HEK293 (cell line): ENCODE data around the gene HEATR5A.

Experiments used
- HOXC10 ChIP-seq: sonication (generic); formaldehyde crosslinking; IDR thresholded peaks from 2 replicates; pipeline ENCODE4 v1.8.1; 2023; ENCODE audit warnings: mild to moderate bottlenecking, missing genetic modification reagents
- KLF1 ChIP-seq: fragments of 450-650 bp; formaldehyde crosslinking; IDR thresholded peaks from 2 replicates; pipeline ENCODE4 v1.5.1; 2016; ENCODE audit warnings: missing biosample characterization, missing genetic modification characterization
- KLF8 ChIP-seq: fragments of 450-650 bp; formaldehyde crosslinking; IDR thresholded peaks from 2 replicates; pipeline ENCODE4 v1.5.1; 2016; ENCODE audit warnings: missing biosample characterization, missing genetic modification characterization
- KLF9 ChIP-seq: fragments of 450-650 bp; formaldehyde crosslinking; IDR thresholded peaks from 2 replicates; pipeline ENCODE4 v1.5.1; 2016; ENCODE audit warnings: missing biosample characterization, missing genetic modification characterization, low read depth
- MZF1 ChIP-seq: fragments of 450-650 bp; formaldehyde crosslinking; IDR thresholded peaks from 2 replicates; pipeline ENCODE4 v1.5.1; 2017; ENCODE audit warnings: missing biosample characterization, missing genetic modification characterization, borderline replicate concordance
- OSR2 ChIP-seq: fragments of 450-650 bp; formaldehyde crosslinking; IDR thresholded peaks from 2 replicates; pipeline ENCODE4 v1.5.1; 2016; ENCODE audit warnings: missing biosample characterization, missing genetic modification characterization
- PRDM1 ChIP-seq: fragments of 450-650 bp; formaldehyde crosslinking; IDR thresholded peaks from 2 replicates; pipeline ENCODE4; 2016; ENCODE audit warnings: missing biosample characterization, missing genetic modification characterization
- SCRT2 ChIP-seq: fragments of 450-650 bp; formaldehyde crosslinking; IDR thresholded peaks from 2 replicates; pipeline ENCODE4 v1.5.1; 2016; ENCODE audit warnings: missing biosample characterization, missing genetic modification characterization
- SETDB1 ChIP-seq: IDR thresholded peaks from one replicate; pipeline ENCODE4 v1.6.1; 2017; ENCODE audit warnings: mild to moderate bottlenecking, low read length, moderate library complexity, mixed read lengths; ENCODE audit not compliant: insufficient read length
- SP3 ChIP-seq: fragments of 450-650 bp; formaldehyde crosslinking; IDR thresholded peaks from 2 replicates; pipeline ENCODE4 v1.5.1; 2016; ENCODE audit warnings: missing biosample characterization, missing genetic modification characterization
- ZBTB20 ChIP-seq: fragments of 450-650 bp; formaldehyde crosslinking; IDR thresholded peaks from 2 replicates; pipeline ENCODE4 v1.5.1; 2016; ENCODE audit warnings: missing biosample characterization, missing genetic modification characterization
- ZFP37 ChIP-seq: fragments of 450-650 bp; formaldehyde crosslinking; IDR thresholded peaks from 2 replicates; pipeline ENCODE4 v1.5.1; 2016; ENCODE audit warnings: missing biosample characterization, missing genetic modification characterization
- ZNF112 ChIP-seq: fragments of 450-650 bp; formaldehyde crosslinking; IDR thresholded peaks from 2 replicates; pipeline ENCODE4 v1.5.0; 2017; ENCODE audit warnings: missing biosample characterization, missing genetic modification characterization
- ZNF169 ChIP-seq: fragments of 450-650 bp; formaldehyde crosslinking; IDR thresholded peaks from 2 replicates; pipeline ENCODE4 v1.5.1; 2016; ENCODE audit warnings: missing biosample characterization, missing genetic modification characterization
- ZNF335 ChIP-seq: fragments of 450-650 bp; formaldehyde crosslinking; conservative IDR thresholded peaks from 2 replicates; pipeline ENCODE4 v1.5.1; 2016; ENCODE audit warnings: missing biosample characterization, missing genetic modification characterization
- ZNF391 ChIP-seq: fragments of 450-650 bp; formaldehyde crosslinking; IDR thresholded peaks from 2 replicates; pipeline ENCODE4 v1.5.1; 2016; ENCODE audit warnings: low read depth, missing biosample characterization, missing genetic modification characterization, borderline replicate concordance
- ZNF394 ChIP-seq: fragments of 450-650 bp; formaldehyde crosslinking; IDR thresholded peaks from 2 replicates; pipeline ENCODE4 v1.5.1; 2016; ENCODE audit warnings: missing biosample characterization, missing genetic modification characterization, mild to moderate bottlenecking, moderate library complexity, borderline replicate concordance
- ZNF548 ChIP-seq: fragments of 450-650 bp; formaldehyde crosslinking; IDR thresholded peaks from 2 replicates; pipeline ENCODE4 v1.5.1; 2016; ENCODE audit warnings: missing biosample characterization, missing genetic modification characterization
- ZNF549 ChIP-seq: fragments of 450-650 bp; IDR thresholded peaks from 2 replicates; pipeline ENCODE4 v1.5.1; 2018; ENCODE audit warnings: missing biosample characterization, missing genetic modification characterization, mild to moderate bottlenecking, inconsistent platforms, moderate library complexity
- ZNF585B ChIP-seq: fragments of 450-650 bp; formaldehyde crosslinking; IDR thresholded peaks from 2 replicates; pipeline ENCODE4 v1.5.1; 2016; ENCODE audit warnings: missing biosample characterization, missing genetic modification characterization
- ZNF596 ChIP-seq: fragments of 450-650 bp; IDR thresholded peaks from 2 replicates; pipeline ENCODE4 v1.5.0; 2018; ENCODE audit warnings: missing biosample characterization, mild to moderate bottlenecking, missing genetic modification characterization, moderate library complexity
- ZNF600 ChIP-seq: fragments of 450-650 bp; formaldehyde crosslinking; IDR thresholded peaks from 2 replicates; pipeline ENCODE4 v1.5.1; 2016; ENCODE audit warnings: missing biosample characterization, missing genetic modification characterization
- ZNF623 ChIP-seq: fragments of 450-650 bp; formaldehyde crosslinking; IDR thresholded peaks from 2 replicates; pipeline ENCODE4 v1.5.1; 2016; ENCODE audit warnings: missing biosample characterization, missing genetic modification characterization
- ZNF629 ChIP-seq: fragments of 450-650 bp; formaldehyde crosslinking; IDR thresholded peaks from 2 replicates; pipeline ENCODE4 v1.5.1; 2017; ENCODE audit warnings: missing biosample characterization, missing genetic modification characterization
- ZNF692 ChIP-seq: fragments of 450-650 bp; formaldehyde crosslinking; IDR thresholded peaks from 2 replicates; pipeline ENCODE4 v1.5.1; 2016; ENCODE audit warnings: missing biosample characterization, missing genetic modification characterization
- ZNF76 ChIP-seq: fragments of 450-650 bp; formaldehyde crosslinking; IDR thresholded peaks from 2 replicates; pipeline ENCODE4; 2016; ENCODE audit warnings: low read depth, missing biosample characterization, missing genetic modification characterization, borderline replicate concordance
- ZNF768 ChIP-seq: fragments of 450-650 bp; formaldehyde crosslinking; IDR thresholded peaks from 2 replicates; pipeline ENCODE4 v1.5.1; 2018; ENCODE audit warnings: missing biosample characterization, mild to moderate bottlenecking, missing genetic modification characterization
- ZNF792 ChIP-seq: fragments of 450-650 bp; formaldehyde crosslinking; IDR thresholded peaks from 2 replicates; pipeline ENCODE4 v1.5.1; 2016; ENCODE audit warnings: missing biosample characterization, missing genetic modification characterization
- TF ChIP-seq, protein P1 (sequence below): fragments of 450-650 bp; formaldehyde crosslinking; IDR thresholded peaks from 2 replicates; pipeline ENCODE4 v1.5.1; 2016; ENCODE audit warnings: missing biosample characterization, missing genetic modification characterization
- TF ChIP-seq, protein P2 (sequence below): fragments of 450-650 bp; formaldehyde crosslinking; IDR thresholded peaks from 2 replicates; pipeline ENCODE4 v1.5.1; 2016; ENCODE audit warnings: missing biosample characterization, missing genetic modification characterization
- TF ChIP-seq, protein P3 (sequence below): fragments of 450-650 bp; formaldehyde crosslinking; IDR thresholded peaks from 2 replicates; pipeline ENCODE4 v1.5.1; 2016; ENCODE audit warnings: missing biosample characterization, missing genetic modification characterization
- TF ChIP-seq, protein P4 (sequence below): fragments of 450-650 bp; formaldehyde crosslinking; IDR thresholded peaks from 2 replicates; pipeline ENCODE4 v1.5.1; 2016; ENCODE audit warnings: missing biosample characterization, missing genetic modification characterization

Gene HEATR5A

GRCh38 chr14:31420319-31421111, at the start of gene HEATR5A (continued):
- TF ChIP-seq, protein P1, sequence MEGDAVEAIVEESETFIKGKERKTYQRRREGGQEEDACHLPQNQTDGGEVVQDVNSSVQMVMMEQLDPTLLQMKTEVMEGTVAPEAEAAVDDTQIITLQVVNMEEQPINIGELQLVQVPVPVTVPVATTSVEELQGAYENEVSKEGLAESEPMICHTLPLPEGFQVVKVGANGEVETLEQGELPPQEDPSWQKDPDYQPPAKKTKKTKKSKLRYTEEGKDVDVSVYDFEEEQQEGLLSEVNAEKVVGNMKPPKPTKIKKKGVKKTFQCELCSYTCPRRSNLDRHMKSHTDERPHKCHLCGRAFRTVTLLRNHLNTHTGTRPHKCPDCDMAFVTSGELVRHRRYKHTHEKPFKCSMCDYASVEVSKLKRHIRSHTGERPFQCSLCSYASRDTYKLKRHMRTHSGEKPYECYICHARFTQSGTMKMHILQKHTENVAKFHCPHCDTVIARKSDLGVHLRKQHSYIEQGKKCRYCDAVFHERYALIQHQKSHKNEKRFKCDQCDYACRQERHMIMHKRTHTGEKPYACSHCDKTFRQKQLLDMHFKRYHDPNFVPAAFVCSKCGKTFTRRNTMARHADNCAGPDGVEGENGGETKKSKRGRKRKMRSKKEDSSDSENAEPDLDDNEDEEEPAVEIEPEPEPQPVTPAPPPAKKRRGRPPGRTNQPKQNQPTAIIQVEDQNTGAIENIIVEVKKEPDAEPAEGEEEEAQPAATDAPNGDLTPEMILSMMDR (tag by site-specific recombination) = peak; percentile 30
- TF ChIP-seq OSR2 (tag by site-specific recombination) = no peak
- no peak for TF ChIP-seq ZFP37 (tag by site-specific recombination)
- TF ChIP-seq ZNF548 (tag by site-specific recombination) = no peak
- TF ChIP-seq, protein P2, sequence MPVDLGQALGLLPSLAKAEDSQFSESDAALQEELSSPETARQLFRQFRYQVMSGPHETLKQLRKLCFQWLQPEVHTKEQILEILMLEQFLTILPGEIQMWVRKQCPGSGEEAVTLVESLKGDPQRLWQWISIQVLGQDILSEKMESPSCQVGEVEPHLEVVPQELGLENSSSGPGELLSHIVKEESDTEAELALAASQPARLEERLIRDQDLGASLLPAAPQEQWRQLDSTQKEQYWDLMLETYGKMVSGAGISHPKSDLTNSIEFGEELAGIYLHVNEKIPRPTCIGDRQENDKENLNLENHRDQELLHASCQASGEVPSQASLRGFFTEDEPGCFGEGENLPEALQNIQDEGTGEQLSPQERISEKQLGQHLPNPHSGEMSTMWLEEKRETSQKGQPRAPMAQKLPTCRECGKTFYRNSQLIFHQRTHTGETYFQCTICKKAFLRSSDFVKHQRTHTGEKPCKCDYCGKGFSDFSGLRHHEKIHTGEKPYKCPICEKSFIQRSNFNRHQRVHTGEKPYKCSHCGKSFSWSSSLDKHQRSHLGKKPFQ (tag by site-specific recombination) = no peak
- no peak for TF ChIP-seq ZNF169 (tag by site-specific recombination)
- TF ChIP-seq ZNF692 (tag by site-specific recombination) = peak; percentile 55
- no peak for TF ChIP-seq ZNF768 (tag by site-specific recombination)
- TF ChIP-seq KLF8 (tag by site-specific recombination) = peak; percentile 85; the same call in 1 of the 2 replicates
- 0 out of 2 replicates have a peak, but pooled peaks have one; percentile 29 for TF ChIP-seq ZNF391 (tag by site-specific recombination)
- TF ChIP-seq, protein P3, sequence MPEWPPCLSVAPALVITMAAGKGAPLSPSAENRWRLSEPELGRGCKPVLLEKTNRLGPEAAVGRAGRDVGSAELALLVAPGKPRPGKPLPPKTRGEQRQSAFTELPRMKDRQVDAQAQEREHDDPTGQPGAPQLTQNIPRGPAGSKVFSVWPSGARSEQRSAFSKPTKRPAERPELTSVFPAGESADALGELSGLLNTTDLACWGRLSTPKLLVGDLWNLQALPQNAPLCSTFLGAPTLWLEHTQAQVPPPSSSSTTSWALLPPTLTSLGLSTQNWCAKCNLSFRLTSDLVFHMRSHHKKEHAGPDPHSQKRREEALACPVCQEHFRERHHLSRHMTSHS (tag by site-specific recombination) = no peak
- TF ChIP-seq PRDM1 (tag by site-specific recombination) = no peak
- TF ChIP-seq ZNF623 (tag by site-specific recombination) = no peak
- peak; percentile 83 for TF ChIP-seq ZNF335
- TF ChIP-seq ZNF792 (tag by site-specific recombination) = no peak
- TF ChIP-seq ZBTB20 = no peak; the same call in 1 of the 2 replicates
- peak; percentile 54; the same call in 1 of the 2 replicates for TF ChIP-seq ZNF549 (tag by site-specific recombination)
- no peak for TF ChIP-seq ZNF585B (tag by site-specific recombination)
- no peak for TF ChIP-seq ZNF112
- TF ChIP-seq SETDB1 = peak; percentile 56
- TF ChIP-seq SCRT2 (tag by site-specific recombination) = peak; percentile 87; the same call in 1 of the 2 replicates
- TF ChIP-seq KLF1 (tag by site-specific recombination) = peak; percentile 80
- peak; percentile 97 for TF ChIP-seq KLF9 (tag by site-specific recombination)
- peak; percentile 22; the same call in 1 of the 2 replicates for TF ChIP-seq ZNF629 (tag by site-specific recombination)
- TF ChIP-seq ZNF394 (tag by site-specific recombination) = peak; percentile 41; the same call in 1 of the 2 replicates
- TF ChIP-seq ZNF76 (tag by site-specific recombination) = peak; percentile 72; the same call in 1 of the 2 replicates
- TF ChIP-seq SP3 (tag by site-specific recombination) = peak; percentile 54; the same call in 1 of the 2 replicates
- no peak for TF ChIP-seq MZF1
- TF ChIP-seq ZNF600 (tag by site-specific recombination) = peak; percentile 98
- TF ChIP-seq HOXC10 (CRISPR knock-in tag) = 0 out of 2 replicates have a peak, but pooled peaks have one; percentile 51
- 0 out of 2 replicates have a peak, but pooled peaks have one; percentile 21 for TF ChIP-seq ZNF596
- TF ChIP-seq, protein P4, sequence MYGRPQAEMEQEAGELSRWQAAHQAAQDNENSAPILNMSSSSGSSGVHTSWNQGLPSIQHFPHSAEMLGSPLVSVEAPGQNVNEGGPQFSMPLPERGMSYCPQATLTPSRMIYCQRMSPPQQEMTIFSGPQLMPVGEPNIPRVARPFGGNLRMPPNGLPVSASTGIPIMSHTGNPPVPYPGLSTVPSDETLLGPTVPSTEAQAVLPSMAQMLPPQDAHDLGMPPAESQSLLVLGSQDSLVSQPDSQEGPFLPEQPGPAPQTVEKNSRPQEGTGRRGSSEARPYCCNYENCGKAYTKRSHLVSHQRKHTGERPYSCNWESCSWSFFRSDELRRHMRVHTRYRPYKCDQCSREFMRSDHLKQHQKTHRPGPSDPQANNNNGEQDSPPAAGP (tag by site-specific recombination) = peak; percentile 66
